Ovary (tissue), 3 donors: ENCODE data around the gene TNIP1.

ENCODE experiments used
- CTCF ChIP-seq, 3 donors: fragments of 450-650 bp in 2 of 3; fragments of 200-600 bp in 1 of 3; IDR thresholded peaks; one replicate each; pipeline versions ENCODE4 v1.5.1 to v1.8.0; 2016 to 2022; ENCODE audit warnings: antibody characterized with exemption in 3 of 3, mild to moderate bottlenecking in 1 of 3
- EP300 ChIP-seq: sonication (generic); formaldehyde crosslinking; IDR thresholded peaks from one replicate; pipeline ENCODE4 v1.6.1; 2017; ENCODE audit warnings: antibody characterized with exemption
- POLR2A ChIP-seq: fragments of 450-650 bp; IDR thresholded peaks from one replicate; pipeline ENCODE4 v1.6.1; 2017; ENCODE audit warnings: antibody characterized with exemption, mild to moderate bottlenecking, moderate library complexity
- donor health status: DM: no; HTN: no; CAD: no.

- TF ChIP-seq POLR2A (no peak), EP300 (no peak), CTCF (IDR thresholded peaks at IDR 0.05) (no peak)
Observed at GRCh38 chr5:151071848-151072629, 8.8 kb downstream of the TNIP1 start.
